DOHH2 (cell line): ENCODE data around the gene GYPC.

ENCODE experiments used
- H3F3A ChIP-seq: fragments of 200-600 bp; sonication (generic), shearing (Covaris generic); 2 replicates; pipeline ENCODE4 v1.6.0; 2016; ENCODE audit warnings: antibody characterized with exemption, mild to moderate bottlenecking; ENCODE audit not compliant: control insufficient read depth, insufficient read depth
- H3K27ac ChIP-seq: fragments of 200-600 bp; sonication (generic); 2 replicates; pipeline ENCODE4 v1.5.1; 2014; ENCODE audit warnings: low read depth, mild to moderate bottlenecking, low read length, moderate library complexity
- H3K27me3 ChIP-seq: fragments of 200-600 bp; sonication (generic); 2 replicates; pipeline ENCODE4 v1.6.1; 2014; ENCODE audit warnings: mild to moderate bottlenecking, low read length, mixed read lengths; ENCODE audit not compliant: control insufficient read depth
- H3K36me3 ChIP-seq: fragments of 200-600 bp; sonication (generic); 2 replicates; pipeline ENCODE4 v1.6.1; 2014; ENCODE audit warnings: mild to moderate bottlenecking, low read length, moderate library complexity, mixed read lengths; ENCODE audit not compliant: control insufficient read depth
- H3K4me1 ChIP-seq: fragments of 200-600 bp; sonication (generic); 2 replicates; pipeline ENCODE4 v1.6.1; 2014; ENCODE audit warnings: mild to moderate bottlenecking, low read length, mixed read lengths; ENCODE audit not compliant: control insufficient read depth
- H3K4me2 ChIP-seq: fragments of 200-600 bp; sonication (generic); 2 replicates; pipeline ENCODE4 v1.6.0; 2014; ENCODE audit warnings: mild to moderate bottlenecking, low read length, moderate library complexity
- H3K4me3 ChIP-seq: fragments of 200-600 bp; sonication (generic); 2 replicates; pipeline ENCODE4 v1.5.1; 2014; ENCODE audit warnings: mild to moderate bottlenecking, low read length, mixed read lengths
- H3K79me2 ChIP-seq: fragments of 200-600 bp; sonication (generic); 2 replicates; pipeline ENCODE4 v1.6.1; 2014; ENCODE audit warnings: mild to moderate bottlenecking, low read length, mixed read lengths; ENCODE audit not compliant: control insufficient read depth
- H3K9me2 ChIP-seq: fragments of 200-600 bp; sonication (generic); replicated peaks from 2 replicates; pipeline ENCODE4 v1.6.1; 2014; ENCODE audit warnings: mild to moderate bottlenecking, low read length, mixed read lengths; ENCODE audit not compliant: control insufficient read depth
- H3K9me3 ChIP-seq: fragments of 200-600 bp; sonication (generic); 2 replicates; pipeline ENCODE4 v1.6.1; 2014; ENCODE audit warnings: antibody characterized with exemption, low read length, mixed read lengths; ENCODE audit not compliant: control insufficient read depth, insufficient read depth
- H4K20me1 ChIP-seq: fragments of 200-600 bp; sonication (generic); 2 replicates; pipeline ENCODE4 v1.6.0; 2014; ENCODE audit warnings: low read depth, mild to moderate bottlenecking, antibody characterized with exemption, low read length, moderate library complexity; ENCODE audit not compliant: control insufficient read depth, insufficient read depth
- CTCF ChIP-seq: fragments of 200-600 bp; sonication (generic); IDR thresholded peaks from one replicate; pipeline ENCODE4 v1.5.1; 2014; ENCODE audit warnings: antibody characterized with exemption, mild to moderate bottlenecking, low read depth, low read length; ENCODE audit not compliant: poor library complexity, severe bottlenecking
- EZH2phosphoT487 ChIP-seq: fragments of 200-600 bp; sonication (generic); IDR thresholded peaks from 2 replicates; pipeline ENCODE4 v1.6.1; 2017; ENCODE audit warnings: borderline replicate concordance, mild to moderate bottlenecking, antibody characterized with exemption, low read length, moderate library complexity, mixed read lengths

GYPC gene

GRCh38 chr2:126620302-126620701 lies 35.7 kb upstream of the GYPC start:
- H3K27me3 ChIP-seq, result no peaks in the 10 kb centered on the region
- H3K27ac ChIP-seq, result no peak overlapping the region
- H4K20me1 ChIP-seq, result no peaks in the 10 kb centered on the region
- H3K4me1 ChIP-seq, result no peaks in the 10 kb centered on the region
- H3K4me2 ChIP-seq, result no peak overlapping the region
- H3K36me3 ChIP-seq, result no peaks in the 10 kb centered on the region
- TF ChIP-seq EZH2phosphoT487 (no peak), CTCF (no peak)
- no peaks in the 10 kb centered on the region for H3K9me2 ChIP-seq
- no peak overlapping the region for H3K4me3 ChIP-seq
- peaks cover 13% of the 10 kb centered on the region; the same call in 1 of the 2 replicates for H3K9me3 ChIP-seq
- H3K79me2 ChIP-seq, result no peaks in the 10 kb centered on the region
- no peaks in the 10 kb centered on the region for H3F3A ChIP-seq

GRCh38 chr2:126623000-126623399 lies 33.0 kb upstream of the GYPC start:
- Histone ChIP-seq H3K79me2 (no peaks in the 10 kb centered on the region), H3K9me3 (peaks cover 13% of the 10 kb centered on the region; the same call in 1 of the 2 replicates), H3K9me2 (no peaks in the 10 kb centered on the region), H3K36me3 (no peaks in the 10 kb centered on the region), H3K4me3 (no peak overlapping the region), H3K4me1 (no peaks in the 10 kb centered on the region), H3F3A (no peaks in the 10 kb centered on the region), H3K4me2 (no peak overlapping the region), H3K27me3 (no peaks in the 10 kb centered on the region), H3K27ac (no peak overlapping the region), H4K20me1 (no peaks in the 10 kb centered on the region)
- no peak for TF ChIP-seq EZH2phosphoT487
- no peak for TF ChIP-seq CTCF

- Histone ChIP-seq H3K36me3 (no peaks in the 10 kb centered on the region), H3K4me2 (no peak overlapping the region), H3K9me3 (no peaks in the 10 kb centered on the region), H3F3A (no peaks in the 10 kb centered on the region), H4K20me1 (no peaks in the 10 kb centered on the region), H3K9me2 (no peaks in the 10 kb centered on the region), H3K79me2 (no peaks in the 10 kb centered on the region), H3K4me3 (no peak overlapping the region), H3K27me3 (no peaks in the 10 kb centered on the region), H3K27ac (no peak overlapping the region), H3K4me1 (no peaks in the 10 kb centered on the region; the same call in 1 of the 2 replicates)
- no peak for TF ChIP-seq EZH2phosphoT487
- no peak for TF ChIP-seq CTCF
Measured at GRCh38 chr2:126627643-126628042, 28.3 kb upstream of the GYPC start.
